ENCODE results near the gene SEC22A. TPM values are rescaled to one million over a fixed set of nuclear protein-coding genes. Genes with fewer than 3 reads are reported as not detected.

Gene SEC22A
- total RNA-seq, 1 donor from 2014 or later = 9.5 TPM

GRCh38 chr3:123286308-123287023, 84.7 kb downstream of the SEC22A start:
- Histone ChIP-seq H3K27me3 (ENCODE audit: low read depth) (no peaks in the 10 kb centered on the region), H3K27ac (replicated peaks) (no peak overlapping the region), H3K4me1 (peaks cover 55% of the 10 kb centered on the region), H3K4me3 (no peak overlapping the region), H3K9me3 (replicated peaks) (no peaks in the 10 kb centered on the region), H3K36me3 (peaks cover 97% of the 10 kb centered on the region)
- TF ChIP-seq, protein P1, sequence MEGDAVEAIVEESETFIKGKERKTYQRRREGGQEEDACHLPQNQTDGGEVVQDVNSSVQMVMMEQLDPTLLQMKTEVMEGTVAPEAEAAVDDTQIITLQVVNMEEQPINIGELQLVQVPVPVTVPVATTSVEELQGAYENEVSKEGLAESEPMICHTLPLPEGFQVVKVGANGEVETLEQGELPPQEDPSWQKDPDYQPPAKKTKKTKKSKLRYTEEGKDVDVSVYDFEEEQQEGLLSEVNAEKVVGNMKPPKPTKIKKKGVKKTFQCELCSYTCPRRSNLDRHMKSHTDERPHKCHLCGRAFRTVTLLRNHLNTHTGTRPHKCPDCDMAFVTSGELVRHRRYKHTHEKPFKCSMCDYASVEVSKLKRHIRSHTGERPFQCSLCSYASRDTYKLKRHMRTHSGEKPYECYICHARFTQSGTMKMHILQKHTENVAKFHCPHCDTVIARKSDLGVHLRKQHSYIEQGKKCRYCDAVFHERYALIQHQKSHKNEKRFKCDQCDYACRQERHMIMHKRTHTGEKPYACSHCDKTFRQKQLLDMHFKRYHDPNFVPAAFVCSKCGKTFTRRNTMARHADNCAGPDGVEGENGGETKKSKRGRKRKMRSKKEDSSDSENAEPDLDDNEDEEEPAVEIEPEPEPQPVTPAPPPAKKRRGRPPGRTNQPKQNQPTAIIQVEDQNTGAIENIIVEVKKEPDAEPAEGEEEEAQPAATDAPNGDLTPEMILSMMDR (IDR thresholded peaks at IDR 0.05; ENCODE audit: borderline replicate concordance) = peak; percentile 63
- intact Hi-C loops (cut with micrococcal nuclease) = no loop called here
- DNase-seq = no peak

DNA sequence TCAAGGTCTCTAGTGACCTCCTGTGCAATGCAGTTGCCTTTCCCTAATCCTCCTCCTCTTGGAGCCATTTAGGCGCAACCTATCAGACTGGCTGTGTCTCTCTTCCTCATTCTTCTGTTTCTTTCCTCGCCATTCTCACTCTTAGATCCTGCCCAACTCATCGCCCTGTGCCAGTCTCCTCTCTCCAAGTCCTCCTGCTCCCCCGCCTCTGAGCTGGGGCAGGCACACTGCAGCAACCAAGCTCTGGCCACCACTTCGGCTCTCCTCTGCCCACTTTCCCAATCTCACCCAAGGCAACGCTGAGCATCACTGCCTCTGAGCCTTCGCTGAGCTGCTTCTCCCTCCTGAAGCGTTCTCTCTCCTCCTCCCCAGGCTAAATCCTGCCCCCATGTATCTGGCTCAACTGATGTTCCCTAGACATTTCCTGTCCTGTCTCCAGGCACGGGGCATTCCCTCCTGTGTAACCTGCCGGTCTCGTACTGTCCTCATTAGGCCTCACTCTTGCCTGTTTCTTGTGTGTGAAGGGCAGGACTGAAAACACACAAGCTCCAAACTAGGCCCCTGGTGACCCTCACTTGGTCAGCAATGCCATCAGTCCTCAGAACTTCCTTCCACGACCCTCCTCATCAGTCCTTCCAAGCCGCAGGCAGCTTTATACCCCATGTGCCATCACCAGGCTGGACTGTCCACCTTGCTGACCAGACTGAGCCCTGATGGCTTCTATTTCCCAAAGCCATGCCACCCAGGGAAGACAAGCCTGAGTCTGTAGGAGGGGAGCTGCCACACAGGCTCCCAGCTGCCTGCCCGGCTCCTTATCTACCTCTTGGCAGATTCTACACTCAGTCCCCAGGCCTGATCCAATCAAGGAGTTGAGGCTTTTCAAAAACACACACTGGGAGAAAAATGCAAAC, 85.6 kb downstream of the SEC22A start:
- TF ChIP-seq, protein P1 (IDR thresholded peaks at IDR 0.05; ENCODE audit: borderline replicate concordance) = no peak
- H3K4me3 ChIP-seq = no peak overlapping the region
- peaks cover 55% of the 10 kb centered on the region for H3K4me1 ChIP-seq
- H3K27ac ChIP-seq (replicated peaks) = no peak overlapping the region
- no peaks in the 10 kb centered on the region for H3K9me3 ChIP-seq (replicated peaks)
- intact Hi-C loops (cut with micrococcal nuclease) = no loop called here
- no peak for DNase-seq
- peaks cover 97% of the 10 kb centered on the region for H3K36me3 ChIP-seq
- H3K27me3 ChIP-seq (ENCODE audit: low read depth) = no peaks in the 10 kb centered on the region

GRCh38 chr3:123287962-123288302, 86.2 kb downstream of the SEC22A start:
- no peaks in the 10 kb centered on the region for H3K27me3 ChIP-seq (ENCODE audit: low read depth)
- no peaks in the 10 kb centered on the region for H3K9me3 ChIP-seq (replicated peaks)
- TF ChIP-seq, protein P1 (IDR thresholded peaks at IDR 0.05; ENCODE audit: borderline replicate concordance) = no peak
- no peak for DNase-seq
- no peak overlapping the region for H3K4me3 ChIP-seq
- H3K4me1 ChIP-seq = peaks cover 55% of the 10 kb centered on the region
- intact Hi-C loops (cut with micrococcal nuclease) = no loop called here
- peaks cover 91% of the 10 kb centered on the region for H3K36me3 ChIP-seq
- no peak overlapping the region for H3K27ac ChIP-seq (replicated peaks)

- no peak for DNase-seq
- Histone ChIP-seq H3K36me3 (peaks cover 87% of the 10 kb centered on the region), H3K9me3 (replicated peaks) (no peaks in the 10 kb centered on the region)
Observed at GRCh38 chr3:123289391-123290106, 87.8 kb downstream of the SEC22A start.

More at GRCh38 chr3:123289391-123290106, 87.8 kb downstream of the SEC22A start:
- intact Hi-C loops (cut with micrococcal nuclease) = no loop called here
- Histone ChIP-seq H3K4me1 (peaks cover 60% of the 10 kb centered on the region), H3K27ac (replicated peaks) (no peak overlapping the region), H3K27me3 (ENCODE audit: low read depth) (no peaks in the 10 kb centered on the region), H3K4me3 (no peak overlapping the region)
- TF ChIP-seq, protein P1 (IDR thresholded peaks at IDR 0.05; ENCODE audit: borderline replicate concordance) = no peak

Measured in left ventricle myocardium inferior (tissue), 1 donor.